Transverse colon (tissue), 4 donors: ENCODE measurements around the gene SPPL3.

Source experiments
- CTCF ChIP-seq, 5 experiments: fragments of 200-600 bp in 3 of 5; fragments of 450-650 bp in 2 of 5; sonication (generic) in 3 of 5; IDR thresholded peaks; 1 replicate in 2 of 5; 2 replicates in 3 of 5; pipeline ENCODE4 v1.5.1; 2016 to 2017; ENCODE audit warnings: antibody characterized with exemption in 5 of 5, inconsistent platforms in 3 of 5, mild to moderate bottlenecking in 2 of 5, moderate library complexity in 1 of 5
- EP300 ChIP-seq: sonication (generic); formaldehyde crosslinking; IDR thresholded peaks from one replicate; pipeline ENCODE4 v1.6.1; 2017; ENCODE audit warnings: antibody characterized with exemption, low read depth
- POLR2A ChIP-seq: fragments of 450-650 bp; IDR thresholded peaks from one replicate; pipeline ENCODE4 v1.6.1; 2016; ENCODE audit warnings: antibody characterized with exemption, mild to moderate bottlenecking, moderate library complexity
- POLR2AphosphoS5 ChIP-seq, 3 donors: sonication (generic); formaldehyde crosslinking; IDR thresholded peaks; one replicate each; pipeline ENCODE4 v1.6.1; 2016; ENCODE audit warnings: antibody characterized with exemption in 3 of 3

GRCh38 chr12:120862664-120863063, 41.5 kb downstream of the SPPL3 start:
- TF ChIP-seq CTCF (IDR thresholded peaks at IDR 0.05) (no peak), POLR2A (no peak), POLR2AphosphoS5 (IDR thresholded peaks at IDR 0.05) (no peak), EP300 (no peak)
